NB4 (cell line): ENCODE data around the gene PKD2.

ENCODE experiments used
- DNase-seq: peaks from one replicate; pipeline ENCODE4 v3.0.0; 2010; ENCODE audit warnings: low read depth
- H3K4me3 ChIP-seq: one replicate; pipeline ENCODE4 v1.5.1; 2011; ENCODE audit warnings: mild to moderate bottlenecking, low read depth, low read length, moderate library complexity
- MYC ChIP-seq: IDR thresholded peaks from 2 replicates; pipeline ENCODE4 v1.6.1; 2011; ENCODE audit warnings: low read depth, low read length
- POLR2A ChIP-seq: IDR thresholded peaks from 2 replicates; pipeline ENCODE4 v1.6.1; 2011; ENCODE audit warnings: mild to moderate bottlenecking; ENCODE audit not compliant: insufficient read length; ENCODE audit errors: extremely low read depth
- TF ChIP-seq, protein P1 (sequence below): IDR thresholded peaks from one replicate; pipeline ENCODE4 v1.5.1; 2012; ENCODE audit warnings: low read depth, low read length
- TF ChIP-seq, protein P2 (sequence below): IDR thresholded peaks from 2 replicates; pipeline ENCODE4 v1.6.1; 2011; ENCODE audit warnings: low read depth, low read length

The PKD2 gene

DNA sequence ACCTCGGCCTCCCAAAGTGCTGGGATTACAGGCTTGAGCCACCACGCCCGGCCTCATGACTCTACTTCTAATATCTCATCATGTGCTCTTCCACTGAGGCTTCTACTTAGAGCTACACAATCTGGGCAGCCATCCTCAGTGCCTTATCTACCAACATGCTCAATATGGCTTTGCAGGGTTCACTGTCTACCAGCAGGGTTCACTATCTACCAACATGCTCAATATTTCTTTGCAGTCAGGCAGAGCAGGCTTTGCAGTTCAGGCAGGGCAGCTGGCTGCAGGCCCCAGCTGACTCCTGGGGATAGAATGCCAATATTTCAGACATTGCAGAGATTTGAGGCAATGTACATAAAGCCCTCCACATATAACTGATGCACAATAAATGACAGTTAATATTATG, 47.5 kb downstream of the PKD2 start:
- no peak overlapping the region for H3K4me3 ChIP-seq
- TF ChIP-seq, protein P1, sequence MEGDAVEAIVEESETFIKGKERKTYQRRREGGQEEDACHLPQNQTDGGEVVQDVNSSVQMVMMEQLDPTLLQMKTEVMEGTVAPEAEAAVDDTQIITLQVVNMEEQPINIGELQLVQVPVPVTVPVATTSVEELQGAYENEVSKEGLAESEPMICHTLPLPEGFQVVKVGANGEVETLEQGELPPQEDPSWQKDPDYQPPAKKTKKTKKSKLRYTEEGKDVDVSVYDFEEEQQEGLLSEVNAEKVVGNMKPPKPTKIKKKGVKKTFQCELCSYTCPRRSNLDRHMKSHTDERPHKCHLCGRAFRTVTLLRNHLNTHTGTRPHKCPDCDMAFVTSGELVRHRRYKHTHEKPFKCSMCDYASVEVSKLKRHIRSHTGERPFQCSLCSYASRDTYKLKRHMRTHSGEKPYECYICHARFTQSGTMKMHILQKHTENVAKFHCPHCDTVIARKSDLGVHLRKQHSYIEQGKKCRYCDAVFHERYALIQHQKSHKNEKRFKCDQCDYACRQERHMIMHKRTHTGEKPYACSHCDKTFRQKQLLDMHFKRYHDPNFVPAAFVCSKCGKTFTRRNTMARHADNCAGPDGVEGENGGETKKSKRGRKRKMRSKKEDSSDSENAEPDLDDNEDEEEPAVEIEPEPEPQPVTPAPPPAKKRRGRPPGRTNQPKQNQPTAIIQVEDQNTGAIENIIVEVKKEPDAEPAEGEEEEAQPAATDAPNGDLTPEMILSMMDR, result peak; percentile 41
- TF ChIP-seq MYC, result no peak
- DNase-seq, result peak; percentile 59

DNA sequence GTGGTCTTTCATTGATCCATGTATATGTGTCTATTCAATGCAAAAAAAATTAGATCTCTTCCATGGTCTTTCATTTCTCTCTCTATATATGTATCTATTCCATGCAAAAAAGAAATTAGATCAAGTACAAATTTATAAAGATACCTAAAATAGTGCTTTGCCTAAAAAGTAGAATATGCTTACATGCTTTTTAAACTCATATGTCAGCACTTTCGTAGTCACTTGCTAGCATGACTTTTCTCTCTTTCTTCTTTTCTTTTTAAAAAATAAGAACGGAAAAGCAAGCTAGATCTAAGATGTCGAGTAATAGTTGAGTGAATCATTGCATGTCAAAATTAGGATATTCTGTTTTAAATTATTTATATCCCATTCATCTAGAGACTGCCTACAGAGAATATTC, 50.9 kb downstream of the PKD2 start:
- no peak overlapping the region for H3K4me3 ChIP-seq
- DNase-seq, result no peak
- TF ChIP-seq POLR2A, result no peak

DNA sequence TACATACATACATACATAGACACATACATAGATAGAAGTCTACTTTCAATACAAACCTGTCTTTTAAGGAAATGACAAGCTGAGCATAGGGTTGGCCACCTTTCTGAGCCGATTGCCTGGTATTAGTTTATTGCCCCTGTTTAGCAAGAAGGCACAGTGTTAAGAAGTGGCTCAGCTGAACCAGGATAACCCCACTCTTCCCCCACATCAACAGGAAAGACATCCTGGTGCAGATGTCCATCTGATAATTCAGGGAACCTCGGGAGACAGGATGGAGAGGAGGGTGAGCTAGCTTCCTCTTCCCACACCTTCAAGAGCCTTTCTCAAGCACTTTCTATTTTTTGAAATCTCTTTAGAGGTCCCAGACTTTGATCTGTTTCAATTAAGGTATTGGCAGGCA, 52.3 kb downstream of the PKD2 start:
- H3K4me3 ChIP-seq, result no peak overlapping the region
- DNase-seq, result no peak
- TF ChIP-seq MYC, result no peak
- TF ChIP-seq, protein P2, sequence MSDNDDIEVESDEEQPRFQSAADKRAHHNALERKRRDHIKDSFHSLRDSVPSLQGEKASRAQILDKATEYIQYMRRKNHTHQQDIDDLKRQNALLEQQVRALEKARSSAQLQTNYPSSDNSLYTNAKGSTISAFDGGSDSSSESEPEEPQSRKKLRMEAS, result no peak
- TF ChIP-seq, protein P1, result no peak
- TF ChIP-seq POLR2A, result no peak

DNA sequence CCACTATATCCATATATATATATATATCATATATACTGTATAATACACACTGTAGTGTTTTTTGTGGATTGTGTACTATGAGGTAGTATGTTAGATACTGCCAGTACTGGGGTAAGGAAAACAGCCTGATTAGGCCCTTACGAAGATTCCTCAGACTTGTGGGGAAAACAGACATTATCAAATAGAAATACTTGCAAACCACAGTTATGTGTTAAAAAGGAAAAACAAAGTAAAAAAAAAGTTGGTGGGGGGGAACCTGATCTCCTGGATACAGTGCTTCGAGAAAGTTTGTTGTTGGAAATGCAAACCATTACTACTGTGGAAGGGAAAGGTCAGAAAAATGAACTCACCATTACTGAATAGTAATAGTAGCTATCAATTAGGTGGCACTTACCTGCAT, 53.0 kb downstream of the PKD2 start:
- no peak overlapping the region for H3K4me3 ChIP-seq
- DNase-seq, result no peak
- TF ChIP-seq, protein P2, result no peak

DNA sequence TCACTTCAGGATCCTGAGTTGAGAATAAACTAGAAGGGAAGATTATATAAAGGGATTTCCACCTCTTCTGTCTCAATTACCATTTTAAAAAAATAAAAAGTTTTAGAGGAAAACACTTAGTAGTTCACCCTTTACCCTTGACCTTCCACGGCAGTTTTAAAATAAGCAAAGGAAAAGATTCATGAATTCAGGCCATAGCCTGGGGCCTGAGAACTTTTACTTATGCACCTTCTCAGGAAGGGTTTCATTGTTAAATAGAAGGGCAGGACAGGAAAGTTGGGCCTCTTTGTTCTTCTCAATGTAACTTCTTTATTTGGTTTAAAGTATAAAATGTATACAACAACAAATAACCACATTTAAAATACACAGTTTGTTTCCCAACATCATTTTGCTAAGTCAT, 54.9 kb downstream of the PKD2 start:
- TF ChIP-seq POLR2A (no peak), MYC (no peak)
- TF ChIP-seq, protein P1, result no peak
- TF ChIP-seq, protein P2, result no peak
- DNase-seq, result no peak
- no peak overlapping the region for H3K4me3 ChIP-seq

DNA sequence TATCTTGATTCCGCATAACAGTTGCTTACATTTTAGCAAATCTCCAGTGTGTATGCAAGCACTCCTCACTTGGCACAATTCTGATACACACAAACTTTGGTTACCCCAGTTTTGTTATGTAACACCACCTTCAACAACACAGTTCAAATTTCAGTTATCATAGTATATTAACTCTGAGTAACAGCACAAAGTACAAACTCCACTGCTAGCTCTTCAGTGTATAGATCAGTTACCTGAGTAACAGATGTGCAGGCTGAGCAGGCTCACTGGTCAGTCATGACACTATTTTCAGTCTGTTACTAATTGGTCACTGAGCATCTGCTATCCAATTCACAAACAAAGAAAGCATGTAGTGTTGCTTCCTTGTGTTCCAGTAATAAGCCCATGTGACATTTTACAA, 55.4 kb downstream of the PKD2 start:
- no peak for DNase-seq
- TF ChIP-seq, protein P1, result no peak
- TF ChIP-seq, protein P2, result no peak
- no peak overlapping the region for H3K4me3 ChIP-seq

DNA sequence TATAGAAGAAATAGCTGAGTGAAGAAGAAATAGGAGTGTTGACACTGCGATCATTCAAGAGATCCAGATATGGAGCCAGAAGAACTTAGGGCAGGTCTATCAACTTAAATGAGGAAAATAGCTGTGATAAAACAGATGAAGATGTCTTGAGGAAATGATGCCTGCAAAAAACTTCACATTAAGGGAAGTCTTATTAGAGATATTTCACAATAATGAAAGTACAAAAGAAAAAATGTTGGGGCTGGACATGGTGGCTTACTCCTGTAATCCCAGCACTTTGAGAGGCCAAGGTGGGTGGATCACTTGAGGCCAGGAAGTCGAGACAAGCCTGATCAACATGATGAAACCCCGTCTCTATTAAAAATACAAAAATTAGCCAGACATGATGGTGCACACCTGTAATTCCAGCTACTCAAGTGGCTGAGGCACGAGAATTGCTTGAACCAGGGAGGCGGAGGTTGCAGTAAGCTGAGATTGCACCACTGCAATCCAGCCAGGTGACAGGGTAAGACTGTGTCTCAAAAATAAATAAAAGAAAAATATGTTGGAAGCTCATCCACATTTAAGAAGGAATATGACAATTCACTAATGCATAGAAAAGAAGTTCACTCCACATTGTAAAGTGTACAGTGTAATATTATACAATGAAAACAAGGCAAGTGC, 56.3 kb downstream of the PKD2 start:
- no peak overlapping the region for H3K4me3 ChIP-seq
- TF ChIP-seq, protein P2, result no peak
- TF ChIP-seq MYC (no peak), POLR2A (no peak)
- TF ChIP-seq, protein P1, result no peak
- DNase-seq, result no peak
